Measurements from ENCODE around the gene DACH2.

Gene DACH2

DNA sequence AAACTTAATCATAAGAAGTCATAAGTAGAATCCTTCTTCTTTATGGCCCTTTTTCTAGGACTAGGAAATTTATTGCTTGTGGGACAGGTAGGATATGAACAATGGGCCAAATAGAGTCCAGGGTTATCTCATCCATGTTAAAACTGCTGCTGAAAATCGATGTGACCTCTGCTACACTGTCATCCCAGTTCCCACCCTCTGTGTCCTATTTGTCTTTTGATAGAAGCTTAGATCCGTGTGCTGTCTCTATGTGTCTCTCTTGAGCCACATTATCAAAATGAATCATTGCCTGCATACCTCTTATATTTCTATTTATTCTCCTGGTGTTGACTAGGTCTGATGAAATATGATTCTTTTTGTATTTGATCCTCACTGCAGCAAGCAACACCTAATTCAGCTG is 661.4 kb downstream of the DACH2 start:
- H3K9me2 ChIP-seq (replicated peaks; ENCODE audit: low read depth, low read length): no peaks in the 10 kb centered on the region
- H3K9me3 ChIP-seq (ENCODE audit: insufficient read depth, low read depth, low read length): no peaks in the 10 kb centered on the region
- no peaks in the 10 kb centered on the region for H3F3A ChIP-seq (ENCODE audit: low read depth)
- H3K27me3 ChIP-seq (ENCODE audit: insufficient read depth, low read length, poor library complexity, severe bottlenecking): no peaks in the 10 kb centered on the region
- no peak overlapping the region for H3K4me3 ChIP-seq (ENCODE audit: low read length, poor library complexity, severe bottlenecking)
- no peak overlapping the region for H2AFZ ChIP-seq (ENCODE audit: low read length)
- no peaks in the 10 kb centered on the region for H4K20me1 ChIP-seq (ENCODE audit: insufficient read depth, low read length, poor library complexity, severe bottlenecking)
- no peaks in the 10 kb centered on the region for H3K36me3 ChIP-seq (ENCODE audit: insufficient read depth, low read length)
- no peaks in the 10 kb centered on the region for H3K79me2 ChIP-seq (ENCODE audit: insufficient read depth, low read length)
- no peaks in the 10 kb centered on the region for H3K4me1 ChIP-seq (ENCODE audit: insufficient read depth, low read length, poor library complexity, severe bottlenecking)
- no peak overlapping the region for H3K9ac ChIP-seq (ENCODE audit: low read depth, low read length, poor library complexity, severe bottlenecking)
- H3K4me2 ChIP-seq (ENCODE audit: low read depth, low read length, poor library complexity, severe bottlenecking): no peak overlapping the region
- TF ChIP-seq, protein P1, sequence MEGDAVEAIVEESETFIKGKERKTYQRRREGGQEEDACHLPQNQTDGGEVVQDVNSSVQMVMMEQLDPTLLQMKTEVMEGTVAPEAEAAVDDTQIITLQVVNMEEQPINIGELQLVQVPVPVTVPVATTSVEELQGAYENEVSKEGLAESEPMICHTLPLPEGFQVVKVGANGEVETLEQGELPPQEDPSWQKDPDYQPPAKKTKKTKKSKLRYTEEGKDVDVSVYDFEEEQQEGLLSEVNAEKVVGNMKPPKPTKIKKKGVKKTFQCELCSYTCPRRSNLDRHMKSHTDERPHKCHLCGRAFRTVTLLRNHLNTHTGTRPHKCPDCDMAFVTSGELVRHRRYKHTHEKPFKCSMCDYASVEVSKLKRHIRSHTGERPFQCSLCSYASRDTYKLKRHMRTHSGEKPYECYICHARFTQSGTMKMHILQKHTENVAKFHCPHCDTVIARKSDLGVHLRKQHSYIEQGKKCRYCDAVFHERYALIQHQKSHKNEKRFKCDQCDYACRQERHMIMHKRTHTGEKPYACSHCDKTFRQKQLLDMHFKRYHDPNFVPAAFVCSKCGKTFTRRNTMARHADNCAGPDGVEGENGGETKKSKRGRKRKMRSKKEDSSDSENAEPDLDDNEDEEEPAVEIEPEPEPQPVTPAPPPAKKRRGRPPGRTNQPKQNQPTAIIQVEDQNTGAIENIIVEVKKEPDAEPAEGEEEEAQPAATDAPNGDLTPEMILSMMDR (conservative IDR thresholded peaks at IDR 0.05; ENCODE audit: low read length): no peak
- TF ChIP-seq EZH2phosphoT487 (IDR thresholded peaks at IDR 0.05; ENCODE audit: borderline replicate concordance): no peak

DNA sequence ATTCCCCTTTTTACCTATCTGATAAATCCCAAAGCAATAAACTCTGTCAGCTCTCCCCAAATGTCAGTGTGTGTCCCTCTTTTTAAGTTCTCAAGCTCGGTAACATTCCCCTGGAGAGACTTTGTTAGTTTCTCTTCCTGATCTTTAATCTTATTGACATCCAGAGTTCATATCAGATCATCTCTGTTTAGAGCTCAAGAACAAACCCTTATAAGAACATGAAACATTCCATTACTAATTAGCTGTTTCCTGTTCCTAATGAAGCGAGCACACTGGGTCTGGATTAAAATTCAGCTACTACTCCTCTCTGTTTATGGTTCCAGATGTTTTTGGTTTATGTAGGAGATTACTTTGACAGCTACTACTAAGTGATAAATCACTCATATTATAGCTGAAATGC is 681.5 kb downstream of the DACH2 start:
- Histone ChIP-seq H3F3A (ENCODE audit: low read depth) (no peaks in the 10 kb centered on the region), H3K79me2 (ENCODE audit: insufficient read depth, low read length) (no peaks in the 10 kb centered on the region), H3K27me3 (ENCODE audit: insufficient read depth, low read length, poor library complexity, severe bottlenecking) (no peaks in the 10 kb centered on the region), H3K4me1 (ENCODE audit: insufficient read depth, low read length, poor library complexity, severe bottlenecking) (no peaks in the 10 kb centered on the region), H3K9me2 (replicated peaks; ENCODE audit: low read depth, low read length) (no peaks in the 10 kb centered on the region), H3K36me3 (ENCODE audit: insufficient read depth, low read length) (no peaks in the 10 kb centered on the region), H2AFZ (ENCODE audit: low read length) (no peak overlapping the region), H3K4me2 (ENCODE audit: low read depth, low read length, poor library complexity, severe bottlenecking) (no peak overlapping the region), H3K9ac (ENCODE audit: low read depth, low read length, poor library complexity, severe bottlenecking) (no peak overlapping the region), H3K4me3 (ENCODE audit: low read length, poor library complexity, severe bottlenecking) (no peak overlapping the region), H4K20me1 (ENCODE audit: insufficient read depth, low read length, poor library complexity, severe bottlenecking) (no peaks in the 10 kb centered on the region), H3K9me3 (ENCODE audit: insufficient read depth, low read depth, low read length) (no peaks in the 10 kb centered on the region)
- TF ChIP-seq EZH2phosphoT487 (IDR thresholded peaks at IDR 0.05; ENCODE audit: borderline replicate concordance): no peak
- TF ChIP-seq, protein P1 (conservative IDR thresholded peaks at IDR 0.05; ENCODE audit: low read length): no peak

DNA sequence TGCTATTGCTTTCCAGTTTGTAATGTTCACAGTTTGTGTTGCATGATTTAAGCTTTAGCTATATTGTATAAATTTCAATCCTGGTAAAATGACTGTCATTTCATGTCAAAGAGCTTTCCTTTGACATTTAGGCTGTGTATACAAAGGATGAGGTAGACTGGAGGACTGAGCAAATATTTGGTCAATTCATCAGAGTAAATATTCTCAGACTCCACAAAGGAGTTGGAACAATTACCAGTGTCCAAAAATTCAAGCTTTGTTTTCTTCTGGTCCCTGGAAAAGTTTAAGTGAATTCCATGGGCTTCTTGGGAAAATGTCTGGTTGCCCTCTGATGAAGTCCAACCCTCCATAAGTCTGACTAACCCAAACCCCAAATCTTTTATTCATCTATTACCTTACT is 682.4 kb downstream of the DACH2 start:
- H3K27me3 ChIP-seq (ENCODE audit: insufficient read depth, low read length, poor library complexity, severe bottlenecking): no peaks in the 10 kb centered on the region
- H3K9me3 ChIP-seq (ENCODE audit: insufficient read depth, low read depth, low read length): no peaks in the 10 kb centered on the region
- no peak overlapping the region for H3K4me2 ChIP-seq (ENCODE audit: low read depth, low read length, poor library complexity, severe bottlenecking)
- H3K4me3 ChIP-seq (ENCODE audit: low read length, poor library complexity, severe bottlenecking): no peak overlapping the region
- H3K9me2 ChIP-seq (replicated peaks; ENCODE audit: low read depth, low read length): no peaks in the 10 kb centered on the region
- H3K36me3 ChIP-seq (ENCODE audit: insufficient read depth, low read length): no peaks in the 10 kb centered on the region
- no peak overlapping the region for H3K9ac ChIP-seq (ENCODE audit: low read depth, low read length, poor library complexity, severe bottlenecking)
- H3K4me1 ChIP-seq (ENCODE audit: insufficient read depth, low read length, poor library complexity, severe bottlenecking): no peaks in the 10 kb centered on the region
- TF ChIP-seq, protein P1 (conservative IDR thresholded peaks at IDR 0.05; ENCODE audit: low read length): no peak
- no peak for TF ChIP-seq EZH2phosphoT487 (IDR thresholded peaks at IDR 0.05; ENCODE audit: borderline replicate concordance)
- H4K20me1 ChIP-seq (ENCODE audit: insufficient read depth, low read length, poor library complexity, severe bottlenecking): no peaks in the 10 kb centered on the region
- H3F3A ChIP-seq (ENCODE audit: low read depth): no peaks in the 10 kb centered on the region
- no peak overlapping the region for H2AFZ ChIP-seq (ENCODE audit: low read length)
- H3K79me2 ChIP-seq (ENCODE audit: insufficient read depth, low read length): no peaks in the 10 kb centered on the region

Data from Loucy (cell line).